Panc1 (cell line): ENCODE results near the gene FAM156A. TPM values are rescaled to one million over a fixed set of nuclear protein-coding genes. Genes with fewer than 3 reads are reported as not detected.
"Not testable (repeated sequence)": the region's sequence is repeated elsewhere in the genome, so short reads cannot be mapped to it uniquely, and the experiment has no call there.

Experiments
- ATAC-seq: fragments of 200-7000 bp; cut with Tn5 transposase; 2 replicates; pipeline ENCODE4 v1.9.1; 2020; ENCODE audit warnings: mild to moderate bottlenecking, moderate library complexity
- BruUV-seq: library from RNA; stranded (reverse); fragments of 400-500 nt; replicated peaks from 2 replicates; lab custom pipeline; 2021; lab: Mats Ljungman, UMichigan
- CTCF ChIA-PET: fragments of 300-600 bp; sonication (Branson Sonifier 250); formaldehyde crosslinking; loops from one replicate; lab custom pipeline; 2022; ENCODE audit warnings: antibody characterized with exemption; lab: Charles Lee
- POLR2A ChIA-PET: fragments of 300-600 bp; sonication (Branson Sonifier 250); formaldehyde crosslinking; loops from one replicate; lab custom pipeline; 2022; ENCODE audit warnings: antibody characterized with exemption; lab: Charles Lee
- DNase-seq: peaks from one replicate; pipeline ENCODE4 v3.0.0-alpha.2; 2010; ENCODE audit warnings: low read depth, low spot score
- H3K27ac ChIP-seq: 2 replicates; pipeline ENCODE4 v1.5.1; 2011; ENCODE audit warnings: mild to moderate bottlenecking, low read length, inconsistent platforms
- H3K27me3 ChIP-seq: fragments of 200-500 bp; sonication (Bioruptor generic); 2 replicates; pipeline ENCODE4 v1.6.0; 2014; ENCODE audit warnings: low read length, inconsistent platforms; ENCODE audit not compliant: control insufficient read depth, insufficient read depth
- H3K36me3 ChIP-seq: fragments of 200-500 bp; sonication (Bioruptor generic); 2 replicates; pipeline ENCODE4 v1.5.1; 2014; ENCODE audit warnings: inconsistent platforms, mild to moderate bottlenecking, low read length, moderate library complexity; ENCODE audit not compliant: control insufficient read depth, insufficient read depth
- H3K4me1 ChIP-seq: 2 replicates; pipeline ENCODE4 v1.5.1; 2011; ENCODE audit warnings: inconsistent platforms, mild to moderate bottlenecking, low read length, moderate library complexity; ENCODE audit not compliant: control insufficient read depth, insufficient read depth
- H3K4me3 ChIP-seq, 2 experiments: 2 replicates each; pipeline ENCODE4 v1.5.1; 2011 to 2012; ENCODE audit warnings: low read depth in 2 of 2, low read length in 2 of 2, mild to moderate bottlenecking in 2 of 2, inconsistent platforms in 1 of 2, moderate library complexity in 1 of 2
- H3K9me3 ChIP-seq: fragments of 200-500 bp; sonication (Bioruptor generic); 2 replicates; pipeline ENCODE4 v1.5.1; 2014; ENCODE audit warnings: low read depth, mild to moderate bottlenecking, inconsistent platforms, low read length, moderate library complexity; ENCODE audit not compliant: control insufficient read depth, insufficient read depth
- in situ Hi-C: cut with HindIII; loops from 2 replicates; pipeline ENCODE4 v1.10.0; 2016; ENCODE audit warnings: low sequenced_read_pairs, low pct_unique_long_range_greater_than_20kb
- intact Hi-C: fragments of 100-400 bp; cut with micrococcal nuclease; formaldehyde crosslinking; loops from one replicate; pipeline ENCODE4 v1.10.0; 2022; ENCODE audit not compliant: unreplicated experiment
- total RNA-seq: library from RNA; stranded (reverse); gene quantifications from one replicate; pipeline ENCODE4 v1.2.1, GENCODE V29; 2021; ENCODE audit not compliant: unreplicated experiment

The FAM156A gene
- total RNA-seq, 1 experiment from 2014 or later, result 25.4 TPM

- H3K27ac ChIP-seq, H3K4me3 ChIP-seq, ATAC-seq, in situ Hi-C loops, H3K27me3 ChIP-seq, H3K9me3 ChIP-seq, H3K36me3 ChIP-seq, POLR2A ChIA-PET, BruUV-seq, H3K4me1 ChIP-seq, DNase-seq, intact Hi-C loops, CTCF ChIA-PET: not testable (repeated sequence)
These were observed 51.2 kb downstream of the FAM156A start for GRCh38 chrX:52907137-52907536.

GRCh38 chrX:52906072-52906471, 52.2 kb downstream of the FAM156A start:
- CTCF ChIA-PET, in situ Hi-C loops, H3K4me1 ChIP-seq, DNase-seq, H3K4me3 ChIP-seq, BruUV-seq, intact Hi-C loops, POLR2A ChIA-PET, H3K9me3 ChIP-seq, H3K36me3 ChIP-seq, H3K27me3 ChIP-seq, H3K27ac ChIP-seq, ATAC-seq: not testable (repeated sequence)

- H3K4me3 ChIP-seq, CTCF ChIA-PET, H3K36me3 ChIP-seq, BruUV-seq, ATAC-seq, POLR2A ChIA-PET, H3K9me3 ChIP-seq, intact Hi-C loops, DNase-seq, H3K4me1 ChIP-seq, H3K27me3 ChIP-seq, H3K27ac ChIP-seq, in situ Hi-C loops: not testable (repeated sequence)
These were observed 52.8 kb downstream of the FAM156A start for GRCh38 chrX:52905531-52905930.

Other genes with a start within 250 kb of the FAM156A start
- not detected for gene SSX2B, start 207.3 kb downstream of the FAM156A start, total RNA-seq
- not detected for gene SPANXN5, start 161.1 kb downstream of the FAM156A start, total RNA-seq
- not detected for gene XAGE5, start 147.2 kb downstream of the FAM156A start, total RNA-seq
- not detected for gene XAGE3, start 90.4 kb downstream of the FAM156A start, total RNA-seq
- gene FAM156B, start 61.2 kb downstream of the FAM156A start, total RNA-seq, result 13.0 TPM
- gene GPR173, start 90.3 kb upstream of the FAM156A start, total RNA-seq, result 0.13 TPM
- gene TSPYL2, start 123.8 kb upstream of the FAM156A start, total RNA-seq, result 25.0 TPM
- gene KANTR, start 135.6 kb upstream of the FAM156A start, total RNA-seq, result 6.8 TPM